HCT116 (cell line): ENCODE measurements around the gene TBRG4. TPM values are rescaled to one million over a fixed set of nuclear protein-coding genes. Genes with fewer than 3 reads are reported as not detected.

Experiments
- ATAC-seq: fragments of 200-7000 bp; cut with Tn5 transposase; 2 replicates; pipeline ENCODE4 v1.9.1; 2020; ENCODE audit warnings: mild to moderate bottlenecking, moderate library complexity
- BruUV-seq: library from RNA; stranded (reverse); fragments of 400-500 nt; replicated peaks from 2 replicates; lab custom pipeline; 2021; lab: Mats Ljungman, UMichigan
- CTCF ChIA-PET: fragments of 300-600 bp; sonication (Branson Sonifier 250); formaldehyde crosslinking; loops from one replicate; lab custom pipeline; 2021; ENCODE audit warnings: antibody characterized with exemption; lab: Charles Lee
- POLR2A ChIA-PET: fragments of 300-600, 350-600 bp; sonication (Branson Sonifier 250); formaldehyde crosslinking; loops from one replicate; lab custom pipeline; 2021; ENCODE audit warnings: antibody characterized with exemption; lab: Charles Lee
- RAD21 ChIA-PET, 2 experiments: fragments of 300-600 bp; sonication (Branson Sonifier 250); formaldehyde crosslinking; loops; one replicate each; lab custom pipeline; 2023; ENCODE audit warnings: low total read pairs in 2 of 2; ENCODE audit not compliant: uncharacterized antibody in 2 of 2, unreplicated experiment in 2 of 2, low non-redundant PET in 1 of 2; lab: Charles Lee
- DNase-seq: peaks from one replicate; pipeline ENCODE4 v3.0.0-alpha.2; 2010; ENCODE audit warnings: low read depth, low spot score
- H2AFZ ChIP-seq: fragments of 200-600 bp; shearing (Covaris generic), sonication (generic); 2 replicates; pipeline ENCODE4 v1.6.1; 2017; ENCODE audit warnings: low read depth, mixed run types, mixed read lengths, antibody characterized with exemption, low read length; ENCODE audit not compliant: poor library complexity, severe bottlenecking
- H3K27ac ChIP-seq: 2 replicates; pipeline ENCODE4 v1.5.1; 2012; ENCODE audit warnings: low read depth, low read length
- H3K27me3 ChIP-seq: fragments of 200-600 bp; sonication (generic); 2 replicates; pipeline ENCODE4 v1.6.1; 2016; ENCODE audit warnings: mixed run types, low read length, mixed read lengths; ENCODE audit not compliant: insufficient read depth
- H3K36me3 ChIP-seq, 2 experiments: fragments of 200-500 bp in 1 of 2; fragments of 200-600 bp in 1 of 2; sonication (Bioruptor generic) in 1 of 2; sonication (generic) in 1 of 2; 2 replicates each; pipeline versions ENCODE4 v1.5.1 to v1.6.1; 2014 to 2016; ENCODE audit warnings: low read length in 2 of 2, inconsistent platforms in 1 of 2, mixed read lengths in 1 of 2, mixed run types in 1 of 2; ENCODE audit not compliant: insufficient read depth in 2 of 2, control insufficient read depth in 1 of 2
- H3K4me1 ChIP-seq, 2 experiments: fragments of 200-600 bp in 1 of 2; sonication (generic) in 1 of 2; 2 replicates each; pipeline versions ENCODE4 v1.5.1 to v1.6.1; 2012 to 2017; ENCODE audit warnings: low read length in 2 of 2, inconsistent platforms in 1 of 2, mild to moderate bottlenecking in 1 of 2, mixed read lengths in 1 of 2, mixed run types in 1 of 2, moderate library complexity in 1 of 2; ENCODE audit not compliant: insufficient read depth in 2 of 2, control insufficient read depth in 1 of 2
- H3K4me2 ChIP-seq: fragments of 200-600 bp; sonication (generic); 2 replicates; pipeline ENCODE4 v1.6.1; 2017; ENCODE audit warnings: mixed run types, low read length, mixed read lengths
- H3K4me3 ChIP-seq, 2 experiments: fragments of 200-600 bp in 1 of 2; sonication (generic) in 1 of 2; replicated peaks in 1 of 2; 2 replicates each; pipeline ENCODE4 v1.5.1; 2011 to 2016; ENCODE audit warnings: low read length in 2 of 2, control low read depth in 1 of 2, low read depth in 1 of 2, mild to moderate bottlenecking in 1 of 2, mixed read lengths in 1 of 2, mixed run types in 1 of 2
- H3K79me2 ChIP-seq: fragments of 200-600 bp; sonication (generic); 2 replicates; pipeline ENCODE4 v1.6.1; 2017; ENCODE audit warnings: mild to moderate bottlenecking, mixed run types, low read length, moderate library complexity, mixed read lengths; ENCODE audit not compliant: insufficient read depth
- H3K9ac ChIP-seq: fragments of 200-600 bp; sonication (generic); 2 replicates; pipeline ENCODE4 v1.6.1; 2016; ENCODE audit warnings: low read length, mixed read lengths
- H3K9me2 ChIP-seq: fragments of 200-600 bp; sonication (generic), shearing (Covaris generic); 2 replicates; pipeline ENCODE4 v1.6.1; 2017; ENCODE audit warnings: mixed run types, mild to moderate bottlenecking, moderate library complexity; ENCODE audit not compliant: insufficient read depth
- H3K9me3 ChIP-seq, 2 experiments: fragments of 200-500 bp in 1 of 2; fragments of 200-600 bp in 1 of 2; sonication (Bioruptor generic) in 1 of 2; sonication (generic) in 1 of 2; 2 replicates each; pipeline ENCODE4 v1.6.1; 2014 to 2017; ENCODE audit warnings: low read length in 2 of 2, mixed read lengths in 2 of 2, inconsistent platforms in 1 of 2, low read depth in 1 of 2, mild to moderate bottlenecking in 1 of 2, mixed run types in 1 of 2, moderate library complexity in 1 of 2; ENCODE audit not compliant: control insufficient read depth in 1 of 2, insufficient read depth in 1 of 2
- H4K20me1 ChIP-seq: fragments of 200-600 bp; sonication (generic), shearing (Covaris generic); 2 replicates; pipeline ENCODE4 v1.6.1; 2017; ENCODE audit warnings: mixed run types, mild to moderate bottlenecking, moderate library complexity; ENCODE audit not compliant: insufficient read depth
- ATF3 ChIP-seq: IDR thresholded peaks from 2 replicates; pipeline ENCODE4 v1.6.1; 2012
- CEBPB ChIP-seq: IDR thresholded peaks from 2 replicates; pipeline ENCODE4 v1.6.1; 2012; ENCODE audit warnings: low read depth
- EGR1 ChIP-seq: IDR thresholded peaks from 2 replicates; pipeline ENCODE4 v1.6.1; 2012; ENCODE audit warnings: low read depth
- ELF1 ChIP-seq: IDR thresholded peaks from 2 replicates; pipeline ENCODE4 v1.6.1; 2012; ENCODE audit warnings: low read depth, borderline replicate concordance
- EZH2 ChIP-seq: fragments of 200-600 bp; sonication (generic); IDR thresholded peaks from 2 replicates; pipeline ENCODE4 v1.6.1; 2017; ENCODE audit warnings: antibody characterized with exemption, mixed run types
- JUND ChIP-seq: IDR thresholded peaks from 2 replicates; pipeline ENCODE4 v1.6.1; 2012
- POLR2A ChIP-seq: IDR thresholded peaks from 2 replicates; pipeline ENCODE4 v1.7.0; 2011; ENCODE audit warnings: borderline replicate concordance; ENCODE audit not compliant: insufficient read depth, insufficient read length; ENCODE audit errors: extremely low read depth
- RAD21 ChIP-seq: IDR thresholded peaks from 2 replicates; pipeline ENCODE4 v1.6.1; 2012; ENCODE audit warnings: low read depth, mild to moderate bottlenecking
- REST ChIP-seq: IDR thresholded peaks from 2 replicates; pipeline ENCODE4 v1.6.1; 2012; ENCODE audit warnings: low read depth
- SIN3A ChIP-seq: IDR thresholded peaks from 2 replicates; pipeline ENCODE4 v1.6.1; 2012; ENCODE audit warnings: low read depth
- SP1 ChIP-seq: IDR thresholded peaks from 2 replicates; pipeline ENCODE4 v1.6.1; 2012; ENCODE audit warnings: low read depth
- YY1 ChIP-seq: IDR thresholded peaks from 2 replicates; pipeline ENCODE4 v1.6.1; 2011; ENCODE audit warnings: low read length, low read depth, moderate library complexity, mild to moderate bottlenecking; ENCODE audit not compliant: insufficient replicate concordance; ENCODE audit errors: extremely low read depth
- ZFX ChIP-seq: fragments of 450-650 bp; IDR thresholded peaks from 2 replicates; pipeline ENCODE4 v1.6.1; 2017
- ZNF274 ChIP-seq: fragments of 200-500 bp; sonication (Bioruptor generic); IDR thresholded peaks from 2 replicates; pipeline ENCODE4 v1.6.1; 2014; ENCODE audit warnings: mild to moderate bottlenecking, low read depth, low read length, inconsistent platforms
- intact Hi-C: fragments of 100-400 bp; cut with micrococcal nuclease; formaldehyde crosslinking; loops from 2 replicates; pipeline ENCODE4 v1.10.0; 2022
- total RNA-seq: library from RNA; stranded (reverse); gene quantifications from one replicate; pipeline ENCODE4 v1.2.1, GENCODE V29; 2021; ENCODE audit not compliant: unreplicated experiment

Gene TBRG4
- total RNA-seq, 1 experiment from 2014 or later = 136 TPM

GRCh38 chr7:45122975-45123860 is 11.7 kb upstream of the TBRG4 start:
- Histone ChIP-seq H3K27ac (no peak overlapping the region), H3K4me1 (no peaks in the 10 kb centered on the region), H3K9me2 (no peaks in the 10 kb centered on the region), H3K4me3 (no peak overlapping the region), H2AFZ (no peak overlapping the region), H3K79me2 (no peaks in the 10 kb centered on the region), H3K9ac (no peak overlapping the region), H3K9me3 (no peaks in the 10 kb centered on the region), H3K4me2 (no peak overlapping the region), H3K27me3 (no peaks in the 10 kb centered on the region)
- BruUV-seq = no TSS peak
- CTCF ChIA-PET = no interaction called here
- DNase-seq = no peak
- POLR2A ChIA-PET = interaction anchor here (0.6 to 1.3 kb wide), 2 partner anchors 11 to 13 kb away, joined by 3 to 5 read pairs; partner anchors contain the start of gene TBRG4
- no peak for ATAC-seq
- TF ChIP-seq YY1 (no peak), POLR2A (no peak), SIN3A (no peak), CEBPB (no peak), ELF1 (no peak), ATF3 (no peak), EGR1 (no peak)
- TF ChIP-seq, all 23 proteins: peak for 0
- intact Hi-C loops = no loop called here
- H3K36me3 ChIP-seq = no peaks in the 10 kb centered on the region
- RAD21 ChIA-PET = no interaction called here
- H4K20me1 ChIP-seq = no peaks in the 10 kb centered on the region

- Histone ChIP-seq H3K9ac (no peak overlapping the region), H3K36me3 (no peaks in the 10 kb centered on the region), H2AFZ (no peak overlapping the region), H3K9me2 (no peaks in the 10 kb centered on the region), H3K27ac (no peak overlapping the region), H3K79me2 (no peaks in the 10 kb centered on the region), H3K27me3 (no peaks in the 10 kb centered on the region), H3K4me3 (no peak overlapping the region), H3K4me2 (no peak overlapping the region), H3K9me3 (no peaks in the 10 kb centered on the region), H3K4me1 (no peaks in the 10 kb centered on the region), H4K20me1 (no peaks in the 10 kb centered on the region)
- DNase-seq (no peak), ATAC-seq (no peak)
- ChIA-PET POLR2A (interaction anchor here (1.6 kb wide), 1 partner anchor 8 kb away, joined by 4 read pairs; the partner anchor contains the start of gene TBRG4), RAD21 (no interaction called here), CTCF (no interaction called here)
- no TSS peak for BruUV-seq
- intact Hi-C loops = no loop called here
- no peak for TF ChIP-seq CEBPB
- no peak for TF ChIP-seq SP1
- no peak for TF ChIP-seq JUND
- TF ChIP-seq YY1 = no peak
- no peak for TF ChIP-seq ZFX
- no peak for TF ChIP-seq ZNF274
- TF ChIP-seq REST = no peak
- no peak for TF ChIP-seq EZH2
- no peak for TF ChIP-seq POLR2A
- no peak for TF ChIP-seq RAD21
- no peak for TF ChIP-seq ELF1
These were observed 8.1 kb upstream of the TBRG4 start for GRCh38 chr7:45119550-45119949.
